ENCODE data around the gene PABPN1.

The PABPN1 gene

DNA sequence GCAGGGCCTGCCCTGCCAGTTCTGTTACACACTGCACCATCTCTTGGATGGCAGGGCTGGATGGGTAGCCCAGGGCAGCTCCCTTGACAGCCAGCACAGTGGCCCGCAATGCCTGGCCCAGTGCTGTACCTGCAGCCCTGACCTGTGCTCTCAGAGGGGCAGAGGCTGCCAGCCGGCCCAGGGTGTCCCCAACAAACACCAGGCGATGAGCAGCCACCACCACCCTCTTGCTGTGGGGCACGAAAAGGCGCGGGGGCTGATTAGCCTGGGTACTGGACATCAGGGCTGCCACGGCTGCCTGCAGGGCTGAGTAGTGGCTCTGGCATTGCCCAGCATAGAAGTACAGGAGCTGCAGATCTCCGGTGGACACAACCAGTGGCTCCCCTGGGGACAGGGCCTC is 36.0 kb downstream of the PABPN1 start:
- H4K20me1 ChIP-seq (ENCODE audit: insufficient read depth, low read length) = 0 out of 2 replicates have a peak, but pooled peaks cover 3% of the 10 kb centered on the region
- no peaks in the 10 kb centered on the region for H3K9me3 ChIP-seq (ENCODE audit: insufficient read depth, low read length, severe bottlenecking)
- no peak for TF ChIP-seq EZH2 (IDR thresholded peaks at IDR 0.05; ENCODE audit: borderline replicate concordance, low read depth, low read length, severe bottlenecking)
- TF ChIP-seq, protein P1, sequence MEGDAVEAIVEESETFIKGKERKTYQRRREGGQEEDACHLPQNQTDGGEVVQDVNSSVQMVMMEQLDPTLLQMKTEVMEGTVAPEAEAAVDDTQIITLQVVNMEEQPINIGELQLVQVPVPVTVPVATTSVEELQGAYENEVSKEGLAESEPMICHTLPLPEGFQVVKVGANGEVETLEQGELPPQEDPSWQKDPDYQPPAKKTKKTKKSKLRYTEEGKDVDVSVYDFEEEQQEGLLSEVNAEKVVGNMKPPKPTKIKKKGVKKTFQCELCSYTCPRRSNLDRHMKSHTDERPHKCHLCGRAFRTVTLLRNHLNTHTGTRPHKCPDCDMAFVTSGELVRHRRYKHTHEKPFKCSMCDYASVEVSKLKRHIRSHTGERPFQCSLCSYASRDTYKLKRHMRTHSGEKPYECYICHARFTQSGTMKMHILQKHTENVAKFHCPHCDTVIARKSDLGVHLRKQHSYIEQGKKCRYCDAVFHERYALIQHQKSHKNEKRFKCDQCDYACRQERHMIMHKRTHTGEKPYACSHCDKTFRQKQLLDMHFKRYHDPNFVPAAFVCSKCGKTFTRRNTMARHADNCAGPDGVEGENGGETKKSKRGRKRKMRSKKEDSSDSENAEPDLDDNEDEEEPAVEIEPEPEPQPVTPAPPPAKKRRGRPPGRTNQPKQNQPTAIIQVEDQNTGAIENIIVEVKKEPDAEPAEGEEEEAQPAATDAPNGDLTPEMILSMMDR (IDR thresholded peaks at IDR 0.05; ENCODE audit: borderline replicate concordance, extremely low read depth, low read length, poor library complexity, severe bottlenecking) = no peak
- H3K9ac ChIP-seq (ENCODE audit: low read depth, low read length) = no peak overlapping the region
- no peak overlapping the region for H2AFZ ChIP-seq (ENCODE audit: low read depth, low read length)
- H3K4me1 ChIP-seq (ENCODE audit: insufficient read depth, low read length) = no peaks in the 10 kb centered on the region
- H3K4me2 ChIP-seq (ENCODE audit: insufficient read depth, low read length) = no peak overlapping the region
- DNase-seq (no peak), ATAC-seq (ENCODE audit: insufficient read depth, low read depth) (no peak)
- no peaks in the 10 kb centered on the region for H3K79me2 ChIP-seq (ENCODE audit: insufficient read depth, low read length)
- H3K27ac ChIP-seq (ENCODE audit: low read length) = no peak overlapping the region
- no peak overlapping the region for H3K4me3 ChIP-seq (ENCODE audit: low read depth in 1 of 2, low read length in 2 of 2)
- peaks cover 48% of the 10 kb centered on the region for H3K27me3 ChIP-seq (ENCODE audit: insufficient read depth, low read length, poor library complexity)
- no peaks in the 10 kb centered on the region for H3K36me3 ChIP-seq (ENCODE audit: insufficient read depth, low read length)

DNA sequence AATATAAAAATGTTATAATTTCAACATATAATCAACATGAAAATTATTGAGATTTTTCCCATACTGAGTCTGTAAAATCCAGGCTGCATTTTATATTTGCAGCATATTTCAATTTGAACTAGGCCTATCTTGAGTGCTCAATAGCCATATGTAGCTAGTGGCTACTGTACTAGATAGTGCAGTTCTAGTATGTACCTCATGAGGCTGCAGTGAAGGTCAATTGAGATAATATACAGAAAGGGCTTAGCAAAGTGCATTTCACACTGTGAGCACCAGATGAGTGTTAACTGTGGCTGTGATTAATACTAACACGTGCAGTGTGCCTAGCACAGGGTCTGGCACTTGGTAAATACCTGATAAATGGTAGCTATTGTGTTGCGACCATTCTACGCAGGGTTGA is 36.8 kb downstream of the PABPN1 start:
- no peak for TF ChIP-seq EZH2 (IDR thresholded peaks at IDR 0.05; ENCODE audit: borderline replicate concordance, low read depth, low read length, severe bottlenecking)
- TF ChIP-seq, protein P1 (IDR thresholded peaks at IDR 0.05; ENCODE audit: borderline replicate concordance, extremely low read depth, low read length, poor library complexity, severe bottlenecking) = no peak
- no peak for ATAC-seq (ENCODE audit: insufficient read depth, low read depth)
- no peaks in the 10 kb centered on the region for H3K9me3 ChIP-seq (ENCODE audit: insufficient read depth, low read length, severe bottlenecking)
- no peak overlapping the region for H3K9ac ChIP-seq (ENCODE audit: low read depth, low read length)
- no peak for DNase-seq
- H3K27ac ChIP-seq (ENCODE audit: low read length) = no peak overlapping the region
- H3K36me3 ChIP-seq (ENCODE audit: insufficient read depth, low read length) = no peaks in the 10 kb centered on the region
- H3K79me2 ChIP-seq (ENCODE audit: insufficient read depth, low read length) = no peaks in the 10 kb centered on the region
- H2AFZ ChIP-seq (ENCODE audit: low read depth, low read length) = no peak overlapping the region
- 0 out of 2 replicates have a peak, but pooled peaks cover 3% of the 10 kb centered on the region for H4K20me1 ChIP-seq (ENCODE audit: insufficient read depth, low read length)
- H3K27me3 ChIP-seq (ENCODE audit: insufficient read depth, low read length, poor library complexity) = peaks cover 40% of the 10 kb centered on the region
- H3K4me2 ChIP-seq (ENCODE audit: insufficient read depth, low read length) = no peak overlapping the region
- H3K4me1 ChIP-seq (ENCODE audit: insufficient read depth, low read length) = no peaks in the 10 kb centered on the region
- no peak overlapping the region for H3K4me3 ChIP-seq (ENCODE audit: low read depth in 1 of 2, low read length in 2 of 2)

DNA sequence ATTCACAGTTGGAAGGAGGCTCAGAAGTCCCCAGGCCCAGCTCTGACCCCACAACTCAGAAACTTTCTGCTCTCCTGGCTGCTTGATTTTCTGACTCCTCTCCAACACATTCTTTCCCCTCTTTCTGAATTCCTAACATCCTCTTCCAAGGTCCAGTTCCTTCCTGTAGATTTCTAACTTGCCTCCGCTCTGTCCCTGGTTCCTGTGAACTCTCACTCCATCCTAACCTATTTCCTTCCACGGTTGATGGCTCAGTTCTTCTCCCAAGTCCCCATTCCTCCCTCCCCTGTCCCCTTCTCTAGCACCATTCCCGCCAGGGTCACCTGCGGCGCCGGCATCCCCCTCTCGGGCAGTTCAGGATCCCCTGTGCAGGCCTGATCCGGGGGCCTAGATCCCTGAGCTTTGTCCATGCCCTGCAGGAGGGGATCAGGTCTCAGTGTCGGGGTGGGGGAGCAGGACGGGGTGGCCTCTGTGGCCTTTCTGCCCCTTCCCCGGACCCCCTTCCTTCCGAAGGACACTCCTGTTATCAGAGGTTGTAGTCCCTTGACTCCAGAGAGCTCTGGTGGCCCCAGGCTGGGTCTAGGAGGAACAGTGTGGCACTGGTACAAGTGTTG is 37.4 kb downstream of the PABPN1 start:
- TF ChIP-seq EZH2 (IDR thresholded peaks at IDR 0.05; ENCODE audit: borderline replicate concordance, low read depth, low read length, severe bottlenecking) = no peak
- TF ChIP-seq, protein P1 (IDR thresholded peaks at IDR 0.05; ENCODE audit: borderline replicate concordance, extremely low read depth, low read length, poor library complexity, severe bottlenecking) = no peak
- H3K36me3 ChIP-seq (ENCODE audit: insufficient read depth, low read length) = no peaks in the 10 kb centered on the region

More for the DNA sequence above, 37.4 kb downstream of the PABPN1 start:
- Histone ChIP-seq H3K27me3 (ENCODE audit: insufficient read depth, low read length, poor library complexity) (peaks cover 34% of the 10 kb centered on the region), H2AFZ (ENCODE audit: low read depth, low read length) (no peak overlapping the region), H3K4me2 (ENCODE audit: insufficient read depth, low read length) (no peak overlapping the region), H3K4me3 (ENCODE audit: low read depth in 1 of 2, low read length in 2 of 2) (no peak overlapping the region), H3K9ac (ENCODE audit: low read depth, low read length) (no peak overlapping the region), H4K20me1 (ENCODE audit: insufficient read depth, low read length) (0 out of 2 replicates have a peak, but pooled peaks cover 3% of the 10 kb centered on the region), H3K27ac (ENCODE audit: low read length) (no peak overlapping the region), H3K4me1 (ENCODE audit: insufficient read depth, low read length) (no peaks in the 10 kb centered on the region), H3K9me3 (ENCODE audit: insufficient read depth, low read length, severe bottlenecking) (no peaks in the 10 kb centered on the region), H3K79me2 (ENCODE audit: insufficient read depth, low read length) (no peaks in the 10 kb centered on the region)
- no peak for ATAC-seq (ENCODE audit: insufficient read depth, low read depth)
- DNase-seq = no peak
